Body of pancreas (tissue), 4 donors: ENCODE results near the gene TOR4A. TPM values are rescaled to one million over a fixed set of nuclear protein-coding genes. Genes with fewer than 3 reads are reported as not detected.

Source experiments
- ATAC-seq: fragments of 150-250 bp; one replicate; pipeline ENCODE4 v1.9.1; 2016
- DNase-seq, 4 donors: peaks; one replicate each; pipeline ENCODE4 v3.0.0-alpha.2; 2019
- H3K27ac ChIP-seq, 4 donors: fragments of 200-600 bp; sonication (generic); 1 replicate in 3 of 4; 2 replicates in 1 of 4; pipeline versions ENCODE4 v1.5.1 to v1.6.1; 2016 to 2019; ENCODE audit warnings: mild to moderate bottlenecking in 1 of 4, mixed read lengths in 1 of 4, moderate library complexity in 1 of 4
- H3K27me3 ChIP-seq, 2 donors: fragments of 200-600 bp; sonication (generic); one replicate each; pipeline ENCODE4 v1.6.0; 2016; ENCODE audit warnings: mild to moderate bottlenecking in 1 of 2
- H3K36me3 ChIP-seq, 2 donors: fragments of 200-600 bp; sonication (generic); replicated peaks in 1 of 2; 2 replicates each; pipeline ENCODE4 v1.5.1; 2016; ENCODE audit warnings: low read depth in 2 of 2; ENCODE audit not compliant: insufficient read depth in 1 of 2
- H3K4me1 ChIP-seq: fragments of 200-600 bp; sonication (generic); one replicate; pipeline ENCODE4 v1.6.0; 2016
- H3K4me3 ChIP-seq, 2 donors: fragments of 200-600 bp; sonication (generic); 1 replicate in 1 of 2; 2 replicates in 1 of 2; pipeline ENCODE4 v1.5.1; 2016 to 2019
- H3K9me3 ChIP-seq, 3 donors: fragments of 200-600 bp; sonication (generic); 1 replicate in 2 of 3; 2 replicates in 1 of 3; pipeline ENCODE4 v1.5.1; 2016
- CTCF ChIP-seq, 7 experiments: fragments of 450-650 bp in 4 of 7; fragments of 200-600 bp in 3 of 7; sonication (generic) in 3 of 7; IDR thresholded peaks; one replicate each; pipeline ENCODE4 v1.5.1; 2016 to 2019; ENCODE audit warnings: antibody characterized with exemption in 7 of 7
- POLR2A ChIP-seq, 3 donors: fragments of 450-650 bp; IDR thresholded peaks; one replicate each; pipeline ENCODE4 v1.6.1; 2016; ENCODE audit warnings: antibody characterized with exemption in 3 of 3, mild to moderate bottlenecking in 2 of 3
- WGBS, 2 donors: methylation state at CpG; one replicate each; pipeline ENCODE4 v1.1.5; 2017; 5-methylcytosine and 5-hydroxymethylcytosine counted together
- intact Hi-C: fragments of 100-400 bp; cut with DNase I; formaldehyde crosslinking; loops from one replicate; pipeline ENCODE4 v1.15.1; 2023
- total RNA-seq, 2 donors: library from RNA; depleted of rRNA; stranded (reverse); fragments of >200 nt; gene quantifications; one replicate each; pipeline ENCODE4 v1.1.0, GENCODE V29; 2016

TOR4A gene
- total RNA-seq, 2 donors from 2014 or later = 9.9 to 12.2 TPM

- H3K4me1 ChIP-seq = peaks cover 25% of the 10 kb centered on the region
- ATAC-seq (no peak), DNase-seq (no peak)
- H3K36me3 ChIP-seq = no peaks in the 10 kb centered on the region
- no peaks in the 10 kb centered on the region for H3K27me3 ChIP-seq
- H3K9me3 ChIP-seq = no peaks in the 10 kb centered on the region
- no peak for TF ChIP-seq CTCF (IDR thresholded peaks at IDR 0.05)
- no peak for TF ChIP-seq POLR2A (IDR thresholded peaks at IDR 0.05)
- 68 to 77% methylated on average over 3 to 22 of the region's 24 CpGs for WGBS, 2 donors
- intact Hi-C loops = no loop called here
- H3K27ac ChIP-seq = peak overlapping the region in 1 of 4 donors; percentile 12
- H3K4me3 ChIP-seq = no peak overlapping the region
Observed at GRCh38 chr9:137320555-137321384, 43.2 kb downstream of the TOR4A start.

- Histone ChIP-seq H3K4me1 (peaks cover 15% of the 10 kb centered on the region), H3K36me3 (no peaks in the 10 kb centered on the region), H3K27me3 (no peaks in the 10 kb centered on the region), H3K4me3 (no peak overlapping the region), H3K9me3 (no peaks in the 10 kb centered on the region), H3K27ac (no peak overlapping the region)
- 86 to 91% methylated on average over 10 to 20 of the region's 22 CpGs for WGBS, 2 donors
- DNase-seq (no peak), ATAC-seq (no peak)
- intact Hi-C loops = no loop called here
- TF ChIP-seq CTCF (IDR thresholded peaks at IDR 0.05) = no peak
- TF ChIP-seq POLR2A (IDR thresholded peaks at IDR 0.05) = no peak
Observed at GRCh38 chr9:137321726-137322361, 44.3 kb downstream of the TOR4A start.

GRCh38 chr9:137323531-137324331 lies 46.2 kb downstream of the TOR4A start:
- intact Hi-C loops = no loop called here
- TF ChIP-seq POLR2A (IDR thresholded peaks at IDR 0.05) = no peak
- TF ChIP-seq CTCF (IDR thresholded peaks at IDR 0.05) = no peak
- WGBS, 2 donors = 93 to 99% methylated on average over 13 to 25 of the region's 37 CpGs
- Histone ChIP-seq H3K36me3 (no peaks in the 10 kb centered on the region), H3K4me1 (peaks cover 8% of the 10 kb centered on the region), H3K4me3 (no peak overlapping the region), H3K27me3 (no peaks in the 10 kb centered on the region), H3K9me3 (no peaks in the 10 kb centered on the region), H3K27ac (no peak overlapping the region)
- no peak for DNase-seq
- no peak for ATAC-seq

GRCh38 chr9:137325124-137325523 lies 47.6 kb downstream of the TOR4A start:
- TF ChIP-seq POLR2A (IDR thresholded peaks at IDR 0.05) = no peak
- TF ChIP-seq CTCF (IDR thresholded peaks at IDR 0.05) = no peak
- Histone ChIP-seq H3K27ac (no peak overlapping the region), H3K9me3 (no peaks in the 10 kb centered on the region), H3K4me1 (no peaks in the 10 kb centered on the region), H3K36me3 (no peaks in the 10 kb centered on the region), H3K27me3 (no peaks in the 10 kb centered on the region), H3K4me3 (no peak overlapping the region)
- no peak for DNase-seq
- no peak for ATAC-seq
- WGBS, 2 donors = 90 to 94% methylated on average over 10 of the region's 10 CpGs
- intact Hi-C loops = no loop called here
